EL (cell line): ENCODE measurements around the gene ARL8B.
"Not testable (repeated sequence)": the region's sequence is repeated elsewhere in the genome, so short reads cannot be mapped to it uniquely, and the experiment has no call there.

ENCODE experiments used
- DNase-seq: peaks from one replicate; pipeline ENCODE4 v3.0.0-alpha.2; 2016

Gene ARL8B

GRCh38 chr3:5122030-5122740, at the start of gene ARL8B:
TSS of gene ARL8B (plus strand) at chr3:5122292. CDS start at chr3:5122466, 174 bp downstream.
- peak; percentile 84 for DNase-seq

GRCh38 chr3:5073374-5074085, 48.6 kb upstream of the ARL8B start:
- DNase-seq = no peak

GRCh38 chr3:5078151-5078550, 43.9 kb upstream of the ARL8B start:
- peak; percentile 9 for DNase-seq

- DNase-seq = no peak
These were observed 42.3 kb upstream of the ARL8B start for GRCh38 chr3:5079761-5080160.

GRCh38 chr3:5080779-5081550, 41.1 kb upstream of the ARL8B start:
- no peak for DNase-seq

- not testable (repeated sequence) for DNase-seq
These were observed 39.9 kb upstream of the ARL8B start for GRCh38 chr3:5081973-5082788.

- no peak for DNase-seq
These were observed 39.3 kb upstream of the ARL8B start for GRCh38 chr3:5082789-5083115.

- DNase-seq = no peak
These were observed 37.9 kb upstream of the ARL8B start for GRCh38 chr3:5084224-5084623.

- DNase-seq = no peak
These were observed 35.4 kb upstream of the ARL8B start for GRCh38 chr3:5086708-5087107.

- DNase-seq = no peak
These were observed 34.9 kb upstream of the ARL8B start for GRCh38 chr3:5087209-5087608.

GRCh38 chr3:5090197-5090596, 31.9 kb upstream of the ARL8B start:
- DNase-seq = no peak

- DNase-seq = no peak
These were observed 30.1 kb upstream of the ARL8B start for GRCh38 chr3:5092018-5092417.

- DNase-seq = no peak
These were observed 28.4 kb upstream of the ARL8B start for GRCh38 chr3:5093731-5094130.

- peak; percentile 12 for DNase-seq
These were observed 26.2 kb upstream of the ARL8B start for GRCh38 chr3:5095886-5096285.

GRCh38 chr3:5096336-5097008, 25.6 kb upstream of the ARL8B start:
- no peak for DNase-seq

GRCh38 chr3:5098346-5098745, 23.7 kb upstream of the ARL8B start:
- DNase-seq = no peak

GRCh38 chr3:5102532-5102931, 19.6 kb upstream of the ARL8B start:
- no peak for DNase-seq

GRCh38 chr3:5103743-5104142, 18.3 kb upstream of the ARL8B start:
- no peak for DNase-seq

- no peak for DNase-seq
These were observed 17.0 kb upstream of the ARL8B start for GRCh38 chr3:5105050-5105449.

GRCh38 chr3:5106371-5106770, 15.7 kb upstream of the ARL8B start:
- DNase-seq = not testable (repeated sequence)

GRCh38 chr3:5106933-5107334, 15.2 kb upstream of the ARL8B start:
- not testable (repeated sequence) for DNase-seq

- no peak for DNase-seq
These were observed 11.8 kb upstream of the ARL8B start for GRCh38 chr3:5110337-5110736.
